ENCODE measurements around the gene BNC2. TPM values are rescaled to one million over a fixed set of nuclear protein-coding genes. Genes with fewer than 3 reads are reported as not detected.

The BNC2 gene
- total RNA-seq, 1 experiment from 2014 or later, result 0.20 TPM

DNA sequence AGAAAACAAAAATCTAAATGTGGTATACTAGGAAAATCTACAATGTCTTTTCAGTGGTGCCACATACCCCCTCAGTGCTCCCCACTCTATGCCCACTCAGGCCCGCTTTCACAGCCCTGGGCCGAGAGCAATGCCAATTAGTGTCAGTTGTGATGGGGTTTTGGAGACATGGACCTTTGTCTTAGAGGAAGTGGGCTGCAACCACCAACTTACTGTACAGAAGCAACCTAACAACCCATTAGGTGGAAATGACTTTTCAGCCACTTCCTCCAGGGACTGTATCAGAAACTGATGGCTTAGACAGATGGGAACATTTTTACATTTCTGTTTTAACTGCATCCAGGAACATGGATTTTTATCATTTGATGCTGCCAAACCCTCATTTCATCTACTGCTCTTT, 268.0 kb downstream of the BNC2 start:
- POLR2A ChIA-PET, result no interaction called here
- intact Hi-C loops (cut with micrococcal nuclease; ENCODE audit: unreplicated experiment), result no loop called here
- Histone ChIP-seq H3K4me3 (ENCODE audit: low read depth, low read length) (no peak overlapping the region), H3K27me3 (replicated peaks; ENCODE audit: control insufficient read depth, insufficient read depth, low read length) (no peaks in the 10 kb centered on the region), H3K36me3 (ENCODE audit: control insufficient read depth, insufficient read depth, low read length) (no peaks in the 10 kb centered on the region), H3K9me3 (no peaks in the 10 kb centered on the region), H3K4me1 (no peaks in the 10 kb centered on the region)
- CTCF ChIA-PET, result no interaction called here
- no TSS peak for BruUV-seq (replicated peaks)
- DNase-seq, result no peak
- Mint-ChIP-seq H3K4me1 (ENCODE audit: low read depth, unreplicated experiment) (no peaks in the 10 kb centered on the region), H3K27ac (ENCODE audit: unreplicated experiment) (no peak overlapping the region), H3K27me3 (ENCODE audit: insufficient read depth, unreplicated experiment) (no peaks in the 10 kb centered on the region), H3K4me3 (ENCODE audit: unreplicated experiment) (no peak overlapping the region), H3K9me3 (ENCODE audit: unreplicated experiment) (no peaks in the 10 kb centered on the region), H3K36me3 (ENCODE audit: insufficient read depth, unreplicated experiment) (no peaks in the 10 kb centered on the region)
- TF ChIP-seq, protein P1, sequence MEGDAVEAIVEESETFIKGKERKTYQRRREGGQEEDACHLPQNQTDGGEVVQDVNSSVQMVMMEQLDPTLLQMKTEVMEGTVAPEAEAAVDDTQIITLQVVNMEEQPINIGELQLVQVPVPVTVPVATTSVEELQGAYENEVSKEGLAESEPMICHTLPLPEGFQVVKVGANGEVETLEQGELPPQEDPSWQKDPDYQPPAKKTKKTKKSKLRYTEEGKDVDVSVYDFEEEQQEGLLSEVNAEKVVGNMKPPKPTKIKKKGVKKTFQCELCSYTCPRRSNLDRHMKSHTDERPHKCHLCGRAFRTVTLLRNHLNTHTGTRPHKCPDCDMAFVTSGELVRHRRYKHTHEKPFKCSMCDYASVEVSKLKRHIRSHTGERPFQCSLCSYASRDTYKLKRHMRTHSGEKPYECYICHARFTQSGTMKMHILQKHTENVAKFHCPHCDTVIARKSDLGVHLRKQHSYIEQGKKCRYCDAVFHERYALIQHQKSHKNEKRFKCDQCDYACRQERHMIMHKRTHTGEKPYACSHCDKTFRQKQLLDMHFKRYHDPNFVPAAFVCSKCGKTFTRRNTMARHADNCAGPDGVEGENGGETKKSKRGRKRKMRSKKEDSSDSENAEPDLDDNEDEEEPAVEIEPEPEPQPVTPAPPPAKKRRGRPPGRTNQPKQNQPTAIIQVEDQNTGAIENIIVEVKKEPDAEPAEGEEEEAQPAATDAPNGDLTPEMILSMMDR (IDR thresholded peaks at IDR 0.05; ENCODE audit: insufficient read depth in 1 of 2, low read depth in 1 of 2, low read length in 1 of 2, severe bottlenecking in 1 of 2, unreplicated experiment in 1 of 2), result no peak

DNA sequence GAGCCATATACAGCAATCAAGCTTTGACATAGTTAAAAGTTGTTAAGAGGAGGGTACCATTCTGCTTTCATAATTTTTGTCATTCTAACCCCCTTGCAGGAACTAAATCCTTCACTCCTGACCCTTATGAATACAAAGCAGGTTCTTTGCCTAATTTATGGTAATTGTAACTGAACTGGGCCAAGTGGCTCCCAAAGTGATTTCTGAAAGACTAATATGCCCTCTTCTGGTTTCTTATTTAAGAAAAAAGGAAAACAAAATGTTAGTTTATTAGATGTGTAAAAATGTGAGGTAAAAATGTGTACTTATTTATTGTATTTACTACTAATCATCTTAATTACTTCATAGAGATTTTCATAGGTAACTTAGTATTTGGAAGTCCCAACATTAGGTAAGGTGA, 268.5 kb downstream of the BNC2 start:
- Mint-ChIP-seq H3K27ac (ENCODE audit: unreplicated experiment) (no peak overlapping the region), H3K27me3 (ENCODE audit: insufficient read depth, unreplicated experiment) (no peaks in the 10 kb centered on the region), H3K4me3 (ENCODE audit: unreplicated experiment) (no peak overlapping the region), H3K4me1 (ENCODE audit: low read depth, unreplicated experiment) (no peaks in the 10 kb centered on the region), H3K36me3 (ENCODE audit: insufficient read depth, unreplicated experiment) (no peaks in the 10 kb centered on the region), H3K9me3 (ENCODE audit: unreplicated experiment) (no peaks in the 10 kb centered on the region)
- intact Hi-C loops (cut with micrococcal nuclease; ENCODE audit: unreplicated experiment), result no loop called here
- BruUV-seq (replicated peaks), result no TSS peak
- Histone ChIP-seq H3K9me3 (no peaks in the 10 kb centered on the region), H3K4me1 (no peaks in the 10 kb centered on the region), H3K36me3 (ENCODE audit: control insufficient read depth, insufficient read depth, low read length) (no peaks in the 10 kb centered on the region), H3K27me3 (replicated peaks; ENCODE audit: control insufficient read depth, insufficient read depth, low read length) (no peaks in the 10 kb centered on the region), H3K4me3 (ENCODE audit: low read depth, low read length) (no peak overlapping the region)
- ChIA-PET CTCF (no interaction called here), POLR2A (no interaction called here)
- TF ChIP-seq, protein P1 (IDR thresholded peaks at IDR 0.05; ENCODE audit: insufficient read depth in 1 of 2, low read depth in 1 of 2, low read length in 1 of 2, severe bottlenecking in 1 of 2, unreplicated experiment in 1 of 2), result no peak
- DNase-seq, result no peak

DNA sequence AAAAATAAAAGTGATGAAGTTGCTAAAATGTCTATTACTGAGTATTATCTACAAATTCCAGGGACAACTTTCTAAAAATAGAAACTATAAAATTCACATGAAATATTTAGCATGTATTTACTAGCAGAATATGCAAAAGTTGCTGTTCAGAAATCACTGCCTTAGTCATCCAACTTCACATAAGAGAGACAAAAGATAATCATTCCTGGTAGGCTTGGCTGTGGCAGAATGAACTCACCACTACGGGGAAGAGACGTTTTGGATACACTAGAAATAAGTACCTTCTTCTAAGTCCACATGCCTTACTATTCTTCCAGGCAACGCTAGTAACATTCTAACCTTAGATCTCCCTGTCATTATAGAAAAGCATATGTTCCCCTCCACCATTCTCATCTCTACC, 272.2 kb downstream of the BNC2 start:
- H3K4me1 Mint-ChIP-seq (ENCODE audit: low read depth, unreplicated experiment), result no peaks in the 10 kb centered on the region
- no peaks in the 10 kb centered on the region for H3K36me3 Mint-ChIP-seq (ENCODE audit: insufficient read depth, unreplicated experiment)
- POLR2A ChIA-PET, result no interaction called here
- no peak overlapping the region for H3K4me3 Mint-ChIP-seq (ENCODE audit: unreplicated experiment)
- H3K27me3 Mint-ChIP-seq (ENCODE audit: insufficient read depth, unreplicated experiment), result peaks cover 5% of the 10 kb centered on the region
- no peaks in the 10 kb centered on the region for H3K9me3 ChIP-seq
- intact Hi-C loops (cut with micrococcal nuclease; ENCODE audit: unreplicated experiment), result no loop called here
- H3K27ac Mint-ChIP-seq (ENCODE audit: unreplicated experiment), result no peak overlapping the region
- H3K27me3 ChIP-seq (replicated peaks; ENCODE audit: control insufficient read depth, insufficient read depth, low read length), result no peaks in the 10 kb centered on the region
- CTCF ChIA-PET, result no interaction called here
- no peaks in the 10 kb centered on the region for H3K4me1 ChIP-seq
- H3K4me3 ChIP-seq (ENCODE audit: low read depth, low read length), result no peak overlapping the region
- no peaks in the 10 kb centered on the region for H3K36me3 ChIP-seq (ENCODE audit: control insufficient read depth, insufficient read depth, low read length)
- BruUV-seq (replicated peaks), result no TSS peak
- TF ChIP-seq, protein P1 (IDR thresholded peaks at IDR 0.05; ENCODE audit: insufficient read depth in 1 of 2, low read depth in 1 of 2, low read length in 1 of 2, severe bottlenecking in 1 of 2, unreplicated experiment in 1 of 2), result no peak
- DNase-seq, result no peak
- H3K9me3 Mint-ChIP-seq (ENCODE audit: unreplicated experiment), result no peaks in the 10 kb centered on the region

Data from Caco-2 (cell line).